Upper lobe of right lung (tissue), 1 donor: ENCODE results near the gene SLC35G3. TPM values are rescaled to one million over a fixed set of nuclear protein-coding genes. Genes with fewer than 3 reads are reported as not detected.
"Not testable (repeated sequence)": the region's sequence is repeated elsewhere in the genome, so short reads cannot be mapped to it uniquely, and the experiment has no call there.

Source experiments
- ATAC-seq: fragments of 200-7000 bp; cut with Tn5 transposase; one replicate; pipeline ENCODE4 v1.9.1; 2020; ENCODE audit warnings: mild to moderate bottlenecking, moderate library complexity
- DNase-seq: peaks from one replicate; pipeline ENCODE4 v3.0.0-alpha.2; 2020
- H3K27ac ChIP-seq: fragments of 200-600 bp; one replicate; pipeline ENCODE4 v1.8.0; 2022
- H3K27me3 ChIP-seq: fragments of 200-600 bp; one replicate; pipeline ENCODE4 v1.8.0; 2022; ENCODE audit warnings: mild to moderate bottlenecking
- H3K36me3 ChIP-seq: fragments of 200-600 bp; one replicate; pipeline ENCODE4 v1.8.0; 2022
- H3K4me1 ChIP-seq: fragments of 200-600 bp; one replicate; pipeline ENCODE4 v1.8.0; 2022
- H3K4me3 ChIP-seq: fragments of 200-600 bp; one replicate; pipeline ENCODE4 v1.8.0; 2022; ENCODE audit warnings: mild to moderate bottlenecking
- H3K9me3 ChIP-seq: fragments of 200-600 bp; one replicate; pipeline ENCODE4 v1.8.0; 2022
- CTCF ChIP-seq: fragments of 200-600 bp; IDR thresholded peaks from one replicate; pipeline ENCODE4 v1.8.0; 2022; ENCODE audit warnings: antibody characterized with exemption
- intact Hi-C: fragments of 100-400 bp; cut with DNase I; formaldehyde crosslinking; loops from one replicate; pipeline ENCODE4 v1.11.0; 2022
- total RNA-seq: library from RNA; stranded (reverse); fragmentation: NEBNext Ultra II Directional; extraction: Animal tissue kit (Norgen Biotek cat#: 25700); gene quantifications from one replicate; pipeline ENCODE4 v1.2.1, GENCODE V29; 2021
- donor health status: DM: no; HTN: yes; CAD: no; lungs with severe emphysema.

Gene SLC35G3
- total RNA-seq, 1 donor from 2014 or later, result not detected

GRCh38 chr17:35174835-35175334 lies 19.3 kb downstream of the SLC35G3 start:
- no peak overlapping the region for H3K4me3 ChIP-seq
- H3K36me3 ChIP-seq, result no peaks in the 10 kb centered on the region
- H3K4me1 ChIP-seq, result peaks cover 8% of the 10 kb centered on the region
- H3K9me3 ChIP-seq, result no peaks in the 10 kb centered on the region
- H3K27me3 ChIP-seq, result no peaks in the 10 kb centered on the region
- TF ChIP-seq CTCF, result no peak
- DNase-seq (no peak), ATAC-seq (no peak)
- no peak overlapping the region for H3K27ac ChIP-seq
- intact Hi-C loops, result loop anchor here (5.0 to 10.0 kb wide), 2 partner anchors 360 to 572 kb away; partner anchors contain the start of gene SLFN12L

GRCh38 chr17:35172321-35172720 lies 21.9 kb downstream of the SLC35G3 start:
- H3K4me3 ChIP-seq, H3K9me3 ChIP-seq, H3K36me3 ChIP-seq, H3K27ac ChIP-seq, H3K27me3 ChIP-seq, ATAC-seq, DNase-seq, H3K4me1 ChIP-seq: not testable (repeated sequence)
- intact Hi-C loops, result loop anchor here (5.0 to 10.0 kb wide), 2 partner anchors 362 to 575 kb away; partner anchors contain the start of gene SLFN12L

- no peak overlapping the region for H3K4me3 ChIP-seq
- intact Hi-C loops, result loop anchor here (5.0 to 10.0 kb wide), 2 partner anchors 363 to 575 kb away; partner anchors contain the start of gene SLFN12L
- H3K27me3 ChIP-seq, result no peaks in the 10 kb centered on the region
- H3K4me1 ChIP-seq, result peaks cover 8% of the 10 kb centered on the region
- ATAC-seq (no peak), DNase-seq (no peak)
- no peaks in the 10 kb centered on the region for H3K36me3 ChIP-seq
- H3K27ac ChIP-seq, result no peak overlapping the region
- no peaks in the 10 kb centered on the region for H3K9me3 ChIP-seq
- TF ChIP-seq CTCF, result no peak
These were observed 22.4 kb downstream of the SLC35G3 start for GRCh38 chr17:35171834-35172233.

- Histone ChIP-seq H3K4me1 (peaks cover 8% of the 10 kb centered on the region), H3K27me3 (no peaks in the 10 kb centered on the region), H3K27ac (no peak overlapping the region), H3K4me3 (no peak overlapping the region), H3K9me3 (no peaks in the 10 kb centered on the region), H3K36me3 (no peaks in the 10 kb centered on the region)
- intact Hi-C loops, result loop anchor here (5.0 to 10.0 kb wide), 2 partner anchors 364 to 576 kb away; partner anchors contain the start of gene SLFN12L
- peak; percentile 37 for ATAC-seq
- TF ChIP-seq CTCF, result peak; percentile 43
- no peak for DNase-seq
These were observed 23.0 kb downstream of the SLC35G3 start for GRCh38 chr17:35170968-35171771.

GRCh38 chr17:35169835-35170363 lies 24.3 kb downstream of the SLC35G3 start:
- no peak for DNase-seq
- Histone ChIP-seq H3K4me1 (peaks cover 8% of the 10 kb centered on the region), H3K4me3 (no peak overlapping the region), H3K27ac (no peak overlapping the region), H3K27me3 (no peaks in the 10 kb centered on the region), H3K9me3 (no peaks in the 10 kb centered on the region), H3K36me3 (no peaks in the 10 kb centered on the region)
- no peak for TF ChIP-seq CTCF
- intact Hi-C loops, result loop anchor here (5.0 to 10.0 kb wide), 2 partner anchors 365 to 577 kb away; partner anchors contain the start of gene SLFN12L
- ATAC-seq, result peak; percentile 15

GRCh38 chr17:35167666-35168065 lies 26.5 kb downstream of the SLC35G3 start:
- Histone ChIP-seq H3K27ac (no peak overlapping the region), H3K27me3 (no peaks in the 10 kb centered on the region), H3K4me1 (peaks cover 8% of the 10 kb centered on the region), H3K36me3 (no peaks in the 10 kb centered on the region), H3K4me3 (no peak overlapping the region), H3K9me3 (no peaks in the 10 kb centered on the region)
- TF ChIP-seq CTCF, result no peak
- no peak for ATAC-seq
- DNase-seq, result no peak
- intact Hi-C loops, result no loop called here
